Embryonic facial prominence (tissue), 1 donor: ENCODE data around the gene AGPAT3.

Experiments
- DNase-seq: peaks from one replicate; pipeline ENCODE4 v3.0.0-alpha.2; 2016; ENCODE audit errors: extremely low spot score

Gene AGPAT3

GRCh38 chr21:43921979-43922945 lies 57.2 kb downstream of the AGPAT3 start:
- no peak for DNase-seq

- DNase-seq = no peak
Observed at GRCh38 chr21:43922949-43923348, 57.9 kb downstream of the AGPAT3 start.

GRCh38 chr21:43923391-43923790 lies 58.4 kb downstream of the AGPAT3 start:
- DNase-seq = no peak

GRCh38 chr21:43924421-43925095 lies 59.5 kb downstream of the AGPAT3 start:
- DNase-seq = no peak

- no peak for DNase-seq
Observed at GRCh38 chr21:43925096-43925481, 60.1 kb downstream of the AGPAT3 start.

GRCh38 chr21:43925609-43926008 lies 60.6 kb downstream of the AGPAT3 start:
- DNase-seq = no peak

GRCh38 chr21:43926196-43926595 lies 61.2 kb downstream of the AGPAT3 start:
- no peak for DNase-seq

- DNase-seq = no peak
Observed at GRCh38 chr21:43927591-43928221, 62.7 kb downstream of the AGPAT3 start.

- DNase-seq = no peak
Observed at GRCh38 chr21:43928222-43929125, 63.5 kb downstream of the AGPAT3 start.

- DNase-seq = no peak
Observed at GRCh38 chr21:43929217-43929971, 64.4 kb downstream of the AGPAT3 start.

GRCh38 chr21:43930074-43930847 lies 65.2 kb downstream of the AGPAT3 start:
- no peak for DNase-seq

GRCh38 chr21:43930848-43931375 lies 65.9 kb downstream of the AGPAT3 start:
- DNase-seq = no peak

- no peak for DNase-seq
Observed at GRCh38 chr21:43931489-43931888, 66.5 kb downstream of the AGPAT3 start.

- DNase-seq = no peak
Observed at GRCh38 chr21:43932005-43932404, 67.0 kb downstream of the AGPAT3 start.

- no peak for DNase-seq
Observed at GRCh38 chr21:43933199-43933598, 68.2 kb downstream of the AGPAT3 start.

- DNase-seq = no peak
Observed at GRCh38 chr21:43933680-43934079, 68.7 kb downstream of the AGPAT3 start.

GRCh38 chr21:43934116-43934515 lies 69.1 kb downstream of the AGPAT3 start:
- no peak for DNase-seq

GRCh38 chr21:43934716-43935705 lies 70.0 kb downstream of the AGPAT3 start:
- no peak for DNase-seq
